GM12878 (cell line): ENCODE results near the gene UBE2L5. TPM values are rescaled to one million over a fixed set of nuclear protein-coding genes. Genes with fewer than 3 reads are reported as not detected.
A peak's percentile ranks its signal among the peaks of the same experiment; 100 is the strongest.

Experiments
- BCLAF1 ChIP-seq: fragments of 450-650 bp; IDR thresholded peaks from 2 replicates; pipeline ENCODE4 v1.6.1; 2017; ENCODE audit warnings: antibody characterized with exemption, mild to moderate bottlenecking, moderate library complexity
- E2F4 ChIP-seq: IDR thresholded peaks from 2 replicates; pipeline ENCODE4 v1.6.1; 2012; ENCODE audit warnings: low read depth, low read length, improper control_type of control experiment
- EGR1 ChIP-seq, 2 experiments: IDR thresholded peaks; 1 replicate in 1 of 2; 2 replicates in 1 of 2; pipeline ENCODE4 v1.6.1; 2011 to 2012; ENCODE audit warnings: low read depth in 2 of 2, low read length in 2 of 2, borderline replicate concordance in 1 of 2, mild to moderate bottlenecking in 1 of 2, moderate library complexity in 1 of 2
- ELK1 ChIP-seq: IDR thresholded peaks from 2 replicates; pipeline ENCODE4 v1.6.1; 2012; ENCODE audit warnings: low read depth, low read length, improper control_type of control experiment
- EP300 ChIP-seq, 2 experiments: fragments of 150-350 bp in 1 of 2; IDR thresholded peaks; 2 replicates each; pipeline ENCODE4 v1.6.1; 2011 to 2012; ENCODE audit warnings: low read depth in 2 of 2, low read length in 2 of 2, borderline replicate concordance in 1 of 2, improper control_type of control experiment in 1 of 2, inconsistent platforms in 1 of 2; ENCODE audit not compliant: control insufficient read depth in 1 of 2
- HDAC2 ChIP-seq: fragments of 200-600 bp; sonication (generic); IDR thresholded peaks from 2 replicates; pipeline ENCODE4 v1.6.1; 2017
- IRF5 ChIP-seq: fragments of 450-650 bp; IDR thresholded peaks from 2 replicates; pipeline ENCODE4 v1.6.1; 2017; ENCODE audit warnings: borderline replicate concordance
- MLLT1 ChIP-seq: fragments of 450-650 bp; IDR thresholded peaks from 2 replicates; pipeline ENCODE4 v1.6.1; 2016; ENCODE audit warnings: mild to moderate bottlenecking
- MYC ChIP-seq: IDR thresholded peaks from 2 replicates; pipeline ENCODE4 v1.6.1; 2011; ENCODE audit warnings: mild to moderate bottlenecking, low read length, moderate library complexity, inconsistent platforms; ENCODE audit not compliant: insufficient read depth, insufficient replicate concordance, insufficient read length, severe bottlenecking
- NR2F1 ChIP-seq: fragments of 450-650 bp; conservative IDR thresholded peaks from 2 replicates; pipeline ENCODE4 v1.6.1; 2017; ENCODE audit warnings: mild to moderate bottlenecking
- RAD21 ChIP-seq: IDR thresholded peaks from 2 replicates; pipeline ENCODE4 v1.6.1; 2011; ENCODE audit warnings: mild to moderate bottlenecking, low read depth, low read length, moderate library complexity; ENCODE audit not compliant: insufficient read depth
- RCOR1 ChIP-seq: conservative IDR thresholded peaks from 2 replicates; pipeline ENCODE4 v1.6.1; 2012; ENCODE audit warnings: low read depth, low read length, improper control_type of control experiment
- SIX5 ChIP-seq: IDR thresholded peaks from 2 replicates; pipeline ENCODE4 v1.6.1; 2011; ENCODE audit warnings: mild to moderate bottlenecking, low read depth, low read length, moderate library complexity; ENCODE audit not compliant: severe bottlenecking
- SUPT20H ChIP-seq: IDR thresholded peaks from 2 replicates; pipeline ENCODE4 v1.6.1; 2011; ENCODE audit warnings: low read depth, mild to moderate bottlenecking, low read length, moderate library complexity, borderline replicate concordance; ENCODE audit not compliant: control insufficient read depth
- TBL1XR1 ChIP-seq: IDR thresholded peaks from 2 replicates; pipeline ENCODE4 v1.6.1; 2012; ENCODE audit warnings: low read depth, low read length, improper control_type of control experiment
- WRNIP1 ChIP-seq: IDR thresholded peaks from 2 replicates; pipeline ENCODE4 v1.6.1; 2011; ENCODE audit warnings: low read depth, low read length, improper control_type of control experiment, borderline replicate concordance
- polyA plus RNA-seq, 11 experiments: library from polyadenylated mRNA; depleted of rRNA in 4 of 11; unstranded in 6 of 11; stranded (reverse) in 5 of 11; fragments of >200 nt; fragmentation: Nextera tagmentation in 4 of 11; fragmentation: Illumina TruSeq in 1 of 11; extraction: Ambion mirVana in 4 of 11; extraction: Trizol in 1 of 11; gene quantifications; 1 replicate in 1 of 11; 2 replicates in 10 of 11; pipeline versions ENCODE4 v1.2.1 to v1.2.3, GENCODE V29; 2011 to 2016; ENCODE audit warnings: inconsistent platforms in 2 of 11, missing spikeins in 2 of 11, low read depth in 1 of 11
- total RNA-seq, 4 experiments: library from RNA; depleted of rRNA in 3 of 4; stranded (reverse); fragments of >200 nt in 3 of 4; fragmentation: Illumina TruSeq in 1 of 4; extraction: Trizol in 1 of 4; gene quantifications; 2 replicates each; pipeline versions ENCODE4 v1.2.1 to v1.2.3, GENCODE V29; 2013 to 2021

UBE2L5 gene
- total and polyA plus RNA-seq, 10 of the 15 experiments (the other 5 are each of a cell fraction or from before 2014, with no cell fraction given): 0.03 to 1.1 (median 0.19) TPM; not detected in 2

- no peak for TF ChIP-seq E2F4
- no peak for TF ChIP-seq RCOR1
- no peak for TF ChIP-seq MYC
- no peak for TF ChIP-seq MLLT1
- no peak for TF ChIP-seq SUPT20H
- TF ChIP-seq IRF5: no peak
- TF ChIP-seq RAD21: no peak
- TF ChIP-seq TBL1XR1: no peak
- no peak for TF ChIP-seq EGR1 (IDR thresholded peaks at IDR 0.05; ENCODE audit: borderline replicate concordance in 1 of 2, low read depth in 2 of 2, low read length in 2 of 2)
- TF ChIP-seq ELK1: no peak
- no peak for TF ChIP-seq SIX5
- no peak for TF ChIP-seq NR2F1
- peak; percentile 28; the same call in 1 of the 2 replicates for TF ChIP-seq WRNIP1
- TF ChIP-seq BCLAF1: no peak
- peak in 1 of 2 experiments; percentile 56; a peak in 1 of 4 replicates for TF ChIP-seq EP300 (IDR thresholded peaks at IDR 0.05; ENCODE audit: borderline replicate concordance in 1 of 2, control insufficient read depth in 1 of 2, low read depth in 2 of 2, low read length in 2 of 2)
- no peak for TF ChIP-seq HDAC2
Measured at GRCh38 chr13:30395192-30396158, 26.8 kb upstream of the UBE2L5 start (continued).
